Measurements from ENCODE around the gene MSH3.

Gene MSH3

GRCh38 chr5:80668016-80668969 lies 13.8 kb downstream of the MSH3 start:
- Histone ChIP-seq H3K27ac (ENCODE audit: low read depth, low read length) (no peak overlapping the region), H3K4me2 (ENCODE audit: low read length) (no peak overlapping the region)

GRCh38 chr5:80672140-80672736 lies 17.8 kb downstream of the MSH3 start:
- Histone ChIP-seq H3K9me2 (replicated peaks; ENCODE audit: control insufficient read depth, low read length) (no peaks in the 10 kb centered on the region), H3K79me2 (ENCODE audit: control insufficient read depth, low read length) (no peaks in the 10 kb centered on the region; the same call in 1 of the 2 replicates), H4K20me1 (ENCODE audit: control insufficient read depth, insufficient read depth, low read depth, low read length) (peaks cover 3% of the 10 kb centered on the region; the same call in 1 of the 2 replicates), H3F3A (ENCODE audit: control insufficient read depth, insufficient read depth) (peaks cover 3% of the 10 kb centered on the region; the same call in 1 of the 2 replicates), H3K9me3 (ENCODE audit: control insufficient read depth, insufficient read depth, low read length) (no peaks in the 10 kb centered on the region), H3K4me2 (ENCODE audit: low read length) (no peak overlapping the region), H3K27me3 (ENCODE audit: control insufficient read depth, low read length) (no peaks in the 10 kb centered on the region), H3K4me3 (ENCODE audit: low read length) (no peak overlapping the region), H3K4me1 (ENCODE audit: control insufficient read depth, low read length) (no peaks in the 10 kb centered on the region), H3K27ac (ENCODE audit: low read depth, low read length) (no peak overlapping the region), H3K36me3 (ENCODE audit: control insufficient read depth, low read length) (peaks cover 77% of the 10 kb centered on the region)
- TF ChIP-seq EZH2phosphoT487 (IDR thresholded peaks at IDR 0.05; ENCODE audit: borderline replicate concordance, low read length) (no peak), CTCF (IDR thresholded peaks at IDR 0.05; ENCODE audit: low read depth, low read length, poor library complexity, severe bottlenecking) (peak; percentile 62)

More at GRCh38 chr5:80668016-80668969, 13.8 kb downstream of the MSH3 start:
- Histone ChIP-seq H3K36me3 (ENCODE audit: control insufficient read depth, low read length) (peaks cover 80% of the 10 kb centered on the region), H4K20me1 (ENCODE audit: control insufficient read depth, insufficient read depth, low read depth, low read length) (peaks cover 3% of the 10 kb centered on the region; the same call in 1 of the 2 replicates), H3K27me3 (ENCODE audit: control insufficient read depth, low read length) (no peaks in the 10 kb centered on the region), H3F3A (ENCODE audit: control insufficient read depth, insufficient read depth) (peaks cover 3% of the 10 kb centered on the region; the same call in 1 of the 2 replicates), H3K4me3 (ENCODE audit: low read length) (no peak overlapping the region), H3K4me1 (ENCODE audit: control insufficient read depth, low read length) (no peaks in the 10 kb centered on the region), H3K9me2 (replicated peaks; ENCODE audit: control insufficient read depth, low read length) (no peaks in the 10 kb centered on the region), H3K79me2 (ENCODE audit: control insufficient read depth, low read length) (peaks cover 7% of the 10 kb centered on the region), H3K9me3 (ENCODE audit: control insufficient read depth, insufficient read depth, low read length) (no peaks in the 10 kb centered on the region)
- TF ChIP-seq CTCF (IDR thresholded peaks at IDR 0.05; ENCODE audit: low read depth, low read length, poor library complexity, severe bottlenecking) (no peak), EZH2phosphoT487 (IDR thresholded peaks at IDR 0.05; ENCODE audit: borderline replicate concordance, low read length) (no peak)

- H3K9me2 ChIP-seq (replicated peaks; ENCODE audit: control insufficient read depth, low read length): no peaks in the 10 kb centered on the region
- no peaks in the 10 kb centered on the region for H3K27me3 ChIP-seq (ENCODE audit: control insufficient read depth, low read length)
- H4K20me1 ChIP-seq (ENCODE audit: control insufficient read depth, insufficient read depth, low read depth, low read length): peaks cover 3% of the 10 kb centered on the region; the same call in 1 of the 2 replicates
- no peaks in the 10 kb centered on the region; the same call in 1 of the 2 replicates for H3F3A ChIP-seq (ENCODE audit: control insufficient read depth, insufficient read depth)
- H3K79me2 ChIP-seq (ENCODE audit: control insufficient read depth, low read length): no peaks in the 10 kb centered on the region; the same call in 1 of the 2 replicates
- no peak overlapping the region for H3K4me3 ChIP-seq (ENCODE audit: low read length)
- peaks cover 75% of the 10 kb centered on the region for H3K36me3 ChIP-seq (ENCODE audit: control insufficient read depth, low read length)
- no peak overlapping the region for H3K27ac ChIP-seq (ENCODE audit: low read depth, low read length)
- no peak for TF ChIP-seq CTCF (IDR thresholded peaks at IDR 0.05; ENCODE audit: low read depth, low read length, poor library complexity, severe bottlenecking)
- no peak for TF ChIP-seq EZH2phosphoT487 (IDR thresholded peaks at IDR 0.05; ENCODE audit: borderline replicate concordance, low read length)
- H3K4me2 ChIP-seq (ENCODE audit: low read length): no peak overlapping the region
- H3K4me1 ChIP-seq (ENCODE audit: control insufficient read depth, low read length): no peaks in the 10 kb centered on the region
- H3K9me3 ChIP-seq (ENCODE audit: control insufficient read depth, insufficient read depth, low read length): no peaks in the 10 kb centered on the region
Measured at GRCh38 chr5:80676706-80677105, 22.3 kb downstream of the MSH3 start.
